KMS-11 (cell line): ENCODE results near the gene CRY2.

Source experiments
- H2AFZ ChIP-seq: fragments of 200-600 bp; sonication (generic); 2 replicates; pipeline ENCODE4 v1.6.1; 2016; ENCODE audit warnings: antibody characterized with exemption, mixed run types, low read depth
- H3K27ac ChIP-seq: fragments of 200-600 bp; sonication (generic); 2 replicates; pipeline ENCODE4 v1.6.1; 2016; ENCODE audit warnings: mild to moderate bottlenecking, mixed run types
- H3K27me3 ChIP-seq: fragments of 200-600 bp; sonication (generic); 2 replicates; pipeline ENCODE4 v1.6.1; 2017; ENCODE audit warnings: mild to moderate bottlenecking, low read depth, mixed run types, moderate library complexity; ENCODE audit not compliant: insufficient read depth
- H3K36me3 ChIP-seq: fragments of 200-600 bp; sonication (generic); 2 replicates; pipeline ENCODE4 v1.6.1; 2017; ENCODE audit warnings: mild to moderate bottlenecking, mixed run types; ENCODE audit not compliant: insufficient read depth
- H3K4me1 ChIP-seq: fragments of 200-600 bp; sonication (generic); 2 replicates; pipeline ENCODE4 v1.6.1; 2016; ENCODE audit warnings: mild to moderate bottlenecking, low read depth, mixed run types; ENCODE audit not compliant: poor library complexity, severe bottlenecking
- H3K4me2 ChIP-seq: fragments of 200-600 bp; sonication (generic); 2 replicates; pipeline ENCODE4 v1.7.0; 2016; ENCODE audit warnings: mild to moderate bottlenecking, mixed run types
- H3K4me3 ChIP-seq: fragments of 200-600 bp; sonication (generic); IDR thresholded peaks from 2 replicates; pipeline ENCODE4 v1.6.1; 2017; ENCODE audit warnings: low read depth, low read length, mixed read lengths; ENCODE audit not compliant: insufficient read depth
- H3K79me2 ChIP-seq: fragments of 200-600 bp; sonication (generic); 2 replicates; pipeline ENCODE4 v1.6.1; 2016; ENCODE audit warnings: low read depth, mixed run types; ENCODE audit not compliant: insufficient read depth
- H3K9ac ChIP-seq: fragments of 200-600 bp; sonication (generic); 2 replicates; pipeline ENCODE4 v1.6.1; 2016; ENCODE audit warnings: mild to moderate bottlenecking, mixed run types
- H4K20me1 ChIP-seq: fragments of 200-600 bp; sonication (generic); 2 replicates; pipeline ENCODE4 v1.6.1; 2016; ENCODE audit warnings: mild to moderate bottlenecking, mixed run types; ENCODE audit not compliant: insufficient read depth
- TF ChIP-seq, protein P1 (sequence below): fragments of 200-600 bp; sonication (generic); conservative IDR thresholded peaks from 2 replicates; pipeline ENCODE4 v1.6.1; 2017; ENCODE audit warnings: low read depth, mild to moderate bottlenecking, antibody characterized with exemption, low read length, moderate library complexity, mixed read lengths

CRY2 gene

DNA sequence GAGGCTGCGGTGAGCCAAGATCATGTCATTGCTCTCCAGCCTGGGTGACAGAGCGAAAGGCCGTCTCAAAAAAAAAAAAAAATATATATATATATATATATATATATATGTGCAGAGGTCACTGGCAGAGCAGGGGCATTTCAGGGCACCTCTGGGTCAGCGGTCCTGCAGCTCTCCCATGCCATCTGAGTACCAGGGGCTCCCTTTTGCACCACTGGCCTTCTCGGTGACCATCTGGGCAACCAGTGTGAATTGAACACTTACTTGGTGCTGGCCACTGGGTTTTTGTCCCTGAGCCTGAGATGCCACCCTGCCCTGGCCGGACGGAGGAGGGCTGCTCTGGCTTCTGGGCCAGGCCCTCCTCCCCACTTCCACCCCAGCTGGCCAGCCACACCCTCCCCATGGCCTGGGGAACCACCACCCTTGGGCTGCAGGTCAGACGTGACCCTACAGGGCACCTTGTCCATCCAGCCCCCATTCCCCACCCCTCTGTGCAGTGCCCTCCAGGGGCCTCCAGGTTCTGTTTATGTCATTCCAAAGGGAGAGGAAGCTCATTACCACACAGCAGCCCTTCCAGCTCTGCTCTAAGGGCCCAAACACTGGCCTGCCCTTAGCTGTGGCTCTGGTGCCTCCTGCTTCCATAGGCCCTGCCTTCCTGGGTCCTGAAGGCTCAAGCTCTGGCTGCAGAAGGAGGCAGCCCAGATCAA lies 48.4 kb downstream of the CRY2 start:
- no peak overlapping the region for H3K9ac ChIP-seq
- H3K27ac ChIP-seq = no peak overlapping the region
- no peak overlapping the region for H2AFZ ChIP-seq
- H3K4me3 ChIP-seq = no peak overlapping the region
- H4K20me1 ChIP-seq = no peaks in the 10 kb centered on the region
- TF ChIP-seq, protein P1, sequence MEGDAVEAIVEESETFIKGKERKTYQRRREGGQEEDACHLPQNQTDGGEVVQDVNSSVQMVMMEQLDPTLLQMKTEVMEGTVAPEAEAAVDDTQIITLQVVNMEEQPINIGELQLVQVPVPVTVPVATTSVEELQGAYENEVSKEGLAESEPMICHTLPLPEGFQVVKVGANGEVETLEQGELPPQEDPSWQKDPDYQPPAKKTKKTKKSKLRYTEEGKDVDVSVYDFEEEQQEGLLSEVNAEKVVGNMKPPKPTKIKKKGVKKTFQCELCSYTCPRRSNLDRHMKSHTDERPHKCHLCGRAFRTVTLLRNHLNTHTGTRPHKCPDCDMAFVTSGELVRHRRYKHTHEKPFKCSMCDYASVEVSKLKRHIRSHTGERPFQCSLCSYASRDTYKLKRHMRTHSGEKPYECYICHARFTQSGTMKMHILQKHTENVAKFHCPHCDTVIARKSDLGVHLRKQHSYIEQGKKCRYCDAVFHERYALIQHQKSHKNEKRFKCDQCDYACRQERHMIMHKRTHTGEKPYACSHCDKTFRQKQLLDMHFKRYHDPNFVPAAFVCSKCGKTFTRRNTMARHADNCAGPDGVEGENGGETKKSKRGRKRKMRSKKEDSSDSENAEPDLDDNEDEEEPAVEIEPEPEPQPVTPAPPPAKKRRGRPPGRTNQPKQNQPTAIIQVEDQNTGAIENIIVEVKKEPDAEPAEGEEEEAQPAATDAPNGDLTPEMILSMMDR = no peak
- H3K4me2 ChIP-seq = no peak overlapping the region
- H3K36me3 ChIP-seq = no peaks in the 10 kb centered on the region
- H3K79me2 ChIP-seq = no peaks in the 10 kb centered on the region
- H3K27me3 ChIP-seq = peaks cover 26% of the 10 kb centered on the region; the same call in 1 of the 2 replicates
- H3K4me1 ChIP-seq = no peaks in the 10 kb centered on the region

DNA sequence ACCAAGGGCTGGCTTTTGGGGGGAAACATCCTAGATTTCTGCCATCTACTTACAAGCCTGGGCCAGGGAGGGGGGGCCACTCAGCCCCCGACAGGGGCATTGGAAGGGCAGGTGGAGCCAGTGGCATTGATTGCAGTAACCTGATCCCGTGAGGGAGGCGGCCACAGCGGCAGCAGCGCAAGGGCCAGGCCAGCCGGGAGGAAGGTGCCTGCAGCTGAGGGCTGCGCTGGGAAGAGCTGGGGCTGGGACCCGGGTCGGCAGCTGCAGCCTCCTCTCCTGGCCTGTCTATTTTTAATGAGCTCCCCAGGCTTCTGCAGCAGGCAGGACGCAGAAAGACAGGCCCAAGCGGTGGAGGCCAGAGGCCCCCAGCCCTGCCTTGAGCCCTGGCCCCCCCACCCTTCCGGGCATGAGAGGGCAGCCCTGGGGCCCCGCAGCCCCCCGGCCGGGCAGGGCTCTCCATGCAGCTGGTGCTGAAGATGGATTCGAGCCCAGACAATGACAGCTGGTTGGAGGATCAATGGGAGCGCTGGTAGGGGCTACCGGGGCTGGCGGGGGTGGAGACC lies 49.2 kb downstream of the CRY2 start:
- no peak overlapping the region for H2AFZ ChIP-seq
- peaks cover 33% of the 10 kb centered on the region; the same call in 1 of the 2 replicates for H3K27me3 ChIP-seq
- H4K20me1 ChIP-seq = no peaks in the 10 kb centered on the region
- H3K27ac ChIP-seq = no peak overlapping the region
- no peaks in the 10 kb centered on the region for H3K79me2 ChIP-seq
- no peaks in the 10 kb centered on the region for H3K36me3 ChIP-seq
- H3K4me3 ChIP-seq = no peak overlapping the region
- no peak overlapping the region for H3K9ac ChIP-seq
- TF ChIP-seq, protein P1 = no peak
- no peak overlapping the region for H3K4me2 ChIP-seq
- no peaks in the 10 kb centered on the region for H3K4me1 ChIP-seq

DNA sequence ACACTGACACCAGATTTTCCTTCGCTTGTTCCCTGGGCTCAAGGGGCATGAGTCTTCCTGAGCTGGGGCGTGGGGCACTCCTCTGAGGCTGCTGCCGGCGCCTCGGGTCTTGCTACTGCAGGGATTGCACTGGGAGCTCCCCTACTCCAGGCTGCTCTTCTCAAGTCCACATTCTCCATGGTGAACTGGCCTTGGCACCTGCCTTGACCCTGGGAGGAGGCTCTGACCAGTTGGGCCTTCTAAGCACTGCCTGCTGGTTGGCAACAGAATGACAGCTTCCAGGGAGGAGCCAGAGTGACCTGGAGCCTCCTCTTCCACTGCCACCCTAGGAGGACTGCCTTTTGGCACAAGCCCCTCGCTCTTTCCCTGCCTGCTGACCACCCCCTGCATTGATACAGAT lies 50.3 kb downstream of the CRY2 start:
- Histone ChIP-seq H3K9ac (no peak overlapping the region), H2AFZ (no peak overlapping the region), H3K4me2 (no peak overlapping the region), H3K79me2 (no peaks in the 10 kb centered on the region), H4K20me1 (no peaks in the 10 kb centered on the region), H3K4me1 (no peaks in the 10 kb centered on the region), H3K27ac (no peak overlapping the region), H3K27me3 (peaks cover 33% of the 10 kb centered on the region; the same call in 1 of the 2 replicates), H3K4me3 (no peak overlapping the region), H3K36me3 (no peaks in the 10 kb centered on the region)
- TF ChIP-seq, protein P1 = no peak

DNA sequence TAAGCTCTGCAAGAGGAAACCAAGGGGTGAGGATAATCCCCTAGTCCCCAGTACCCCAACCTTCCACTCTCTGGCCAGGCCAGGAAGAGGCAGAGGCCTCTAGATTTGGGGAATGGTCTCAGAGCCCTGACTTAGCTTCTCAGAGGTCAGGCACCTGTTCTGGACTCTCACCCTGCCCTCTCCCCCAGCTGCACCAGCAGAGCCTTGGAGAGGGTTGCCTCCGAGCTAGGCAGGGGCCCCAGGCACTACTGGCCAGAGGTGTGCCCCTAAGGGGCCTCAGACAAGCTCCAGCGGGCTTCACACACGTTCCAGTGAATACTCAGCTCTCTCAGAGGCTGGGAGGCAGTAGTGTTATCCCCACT lies 51.8 kb downstream of the CRY2 start:
- Histone ChIP-seq H3K27me3 (peaks cover 33% of the 10 kb centered on the region; the same call in 1 of the 2 replicates), H3K9ac (no peak overlapping the region), H3K4me1 (no peaks in the 10 kb centered on the region), H3K36me3 (no peaks in the 10 kb centered on the region), H2AFZ (no peak overlapping the region), H3K4me2 (no peak overlapping the region), H3K4me3 (no peak overlapping the region), H4K20me1 (no peaks in the 10 kb centered on the region), H3K27ac (no peak overlapping the region), H3K79me2 (no peaks in the 10 kb centered on the region)
- TF ChIP-seq, protein P1 = no peak
